Gastrocnemius medialis (tissue), 4 donors: Measurements from ENCODE around the gene HSD3B1. TPM values are rescaled to one million over a fixed set of nuclear protein-coding genes. Genes with fewer than 3 reads are reported as not detected.

Source experiments
- ATAC-seq, 2 donors: fragments of 150-250 bp; one replicate each; pipeline ENCODE4 v1.9.1; 2016
- DNase-seq, 2 donors: peaks; one replicate each; pipeline ENCODE4 v3.0.0-alpha.2; 2019
- H3K27ac ChIP-seq, 4 donors: fragments of 200-600 bp; sonication (generic); 1 replicate in 1 of 4; 2 replicates in 3 of 4; pipeline ENCODE4 v1.5.1; 2016 to 2018; ENCODE audit warnings: mild to moderate bottlenecking in 2 of 4, moderate library complexity in 1 of 4
- H3K27me3 ChIP-seq, 3 donors: fragments of 200-600 bp; sonication (generic) in 2 of 3; 1 replicate in 1 of 3; 2 replicates in 2 of 3; pipeline versions ENCODE4 v1.5.1 to v1.6.0; 2016 to 2019; ENCODE audit warnings: mild to moderate bottlenecking in 1 of 3, moderate library complexity in 1 of 3
- H3K36me3 ChIP-seq, 2 donors: fragments of 200-600 bp; sonication (generic) in 1 of 2; one replicate each; pipeline ENCODE4 v1.5.1; 2017 to 2018
- H3K4me1 ChIP-seq, 2 donors: fragments of 200-600 bp; sonication (generic) in 1 of 2; one replicate each; pipeline ENCODE4 v1.5.1; 2016 to 2017; ENCODE audit warnings: mild to moderate bottlenecking in 2 of 2
- H3K4me3 ChIP-seq, 4 donors: fragments of 200-600 bp; sonication (generic) in 3 of 4; 1 replicate in 1 of 4; 2 replicates in 3 of 4; pipeline ENCODE4 v1.5.1; 2016 to 2019; ENCODE audit warnings: mild to moderate bottlenecking in 2 of 4
- H3K9me3 ChIP-seq, 3 donors: fragments of 200-600 bp; sonication (generic) in 2 of 3; 1 replicate in 1 of 3; 2 replicates in 2 of 3; pipeline ENCODE4 v1.5.1; 2016 to 2019
- CTCF ChIP-seq, 5 experiments: fragments of 450-650 bp in 3 of 5; fragments of 200-600 bp in 2 of 5; sonication (generic) in 2 of 5; IDR thresholded peaks in 4 of 5; conservative IDR thresholded peaks in 1 of 5; 1 replicate in 4 of 5; 2 replicates in 1 of 5; pipeline ENCODE4 v1.5.1; 2016 to 2019; ENCODE audit warnings: antibody characterized with exemption in 5 of 5, mild to moderate bottlenecking in 3 of 5, moderate library complexity in 3 of 5
- POLR2A ChIP-seq, 2 donors: fragments of 450-650 bp; IDR thresholded peaks; one replicate each; pipeline ENCODE4 v1.6.1; 2017; ENCODE audit warnings: antibody characterized with exemption in 2 of 2, mild to moderate bottlenecking in 2 of 2, moderate library complexity in 2 of 2
- in situ Hi-C, 4 donors: fragments of 200-750 bp; cut with MboI; loops; one replicate each; pipeline versions ENCODE4 v1.15.0 to v1.8.0; 2017; ENCODE audit warnings: low sequenced_read_pairs in 4 of 4
- intact Hi-C: fragments of 100-400 bp; cut with DNase I; formaldehyde crosslinking; loops from one replicate; pipeline ENCODE4 v1.15.1; 2023; ENCODE audit warnings: low total_unique reads
- total RNA-seq, 4 donors: library from RNA; depleted of rRNA; stranded (reverse); fragments of >200 nt; gene quantifications; one replicate each; pipeline versions ENCODE4 v1.1.0 to v1.2.3, GENCODE V29; 2016

The HSD3B1 gene
- total RNA-seq, 4 donors from 2014 or later: not detected

GRCh38 chr1:119546641-119547040 lies 39.6 kb downstream of the HSD3B1 start:
- Histone ChIP-seq H3K36me3 (no peaks in the 10 kb centered on the region), H3K4me1 (no peaks in the 10 kb centered on the region), H3K27me3 (no peaks in the 10 kb centered on the region), H3K27ac (no peak overlapping the region), H3K4me3 (no peak overlapping the region), H3K9me3 (no peaks in the 10 kb centered on the region)
- no peak for TF ChIP-seq POLR2A (IDR thresholded peaks at IDR 0.05)
- no peak for TF ChIP-seq CTCF (IDR thresholded peaks at IDR 0.05 in 4 of 5, conservative IDR thresholded peaks at IDR 0.05 in 1 of 5)
- intact Hi-C loops (no loop called here), in situ Hi-C loops (no loop called here)
- no peak for ATAC-seq
- DNase-seq: no peak

GRCh38 chr1:119547306-119547705 lies 40.3 kb downstream of the HSD3B1 start:
- intact Hi-C loops (no loop called here), in situ Hi-C loops (no loop called here)
- no peaks in the 10 kb centered on the region for H3K4me1 ChIP-seq
- DNase-seq (no peak), ATAC-seq (no peak)
- H3K27ac ChIP-seq: no peak overlapping the region
- H3K36me3 ChIP-seq: no peaks in the 10 kb centered on the region
- H3K27me3 ChIP-seq: no peaks in the 10 kb centered on the region
- H3K4me3 ChIP-seq: no peak overlapping the region
- no peaks in the 10 kb centered on the region for H3K9me3 ChIP-seq
- TF ChIP-seq CTCF (IDR thresholded peaks at IDR 0.05 in 4 of 5, conservative IDR thresholded peaks at IDR 0.05 in 1 of 5) (no peak), POLR2A (IDR thresholded peaks at IDR 0.05) (no peak)

- Histone ChIP-seq H3K4me1 (no peaks in the 10 kb centered on the region), H3K27me3 (no peaks in the 10 kb centered on the region), H3K27ac (no peak overlapping the region), H3K9me3 (no peaks in the 10 kb centered on the region), H3K36me3 (no peaks in the 10 kb centered on the region), H3K4me3 (no peak overlapping the region)
- in situ Hi-C loops (no loop called here), intact Hi-C loops (no loop called here)
- TF ChIP-seq CTCF (IDR thresholded peaks at IDR 0.05 in 4 of 5, conservative IDR thresholded peaks at IDR 0.05 in 1 of 5): no peak
- no peak for TF ChIP-seq POLR2A (IDR thresholded peaks at IDR 0.05)
- ATAC-seq (no peak), DNase-seq (no peak)
Measured at GRCh38 chr1:119547805-119548204, 40.8 kb downstream of the HSD3B1 start.

GRCh38 chr1:119549719-119550132 lies 42.7 kb downstream of the HSD3B1 start:
- Histone ChIP-seq H3K9me3 (no peaks in the 10 kb centered on the region), H3K27me3 (no peaks in the 10 kb centered on the region), H3K4me3 (no peak overlapping the region), H3K4me1 (no peaks in the 10 kb centered on the region), H3K36me3 (no peaks in the 10 kb centered on the region), H3K27ac (no peak overlapping the region)
- in situ Hi-C loops: no loop called here
- intact Hi-C loops: no loop called here
- DNase-seq (no peak), ATAC-seq (peak in 1 of 2 donors; percentile 25)
- no peak for TF ChIP-seq POLR2A (IDR thresholded peaks at IDR 0.05)
- TF ChIP-seq CTCF (IDR thresholded peaks at IDR 0.05 in 4 of 5, conservative IDR thresholded peaks at IDR 0.05 in 1 of 5): no peak

- no peak for DNase-seq
- Histone ChIP-seq H3K27ac (no peak overlapping the region), H3K9me3 (no peaks in the 10 kb centered on the region), H3K36me3 (no peaks in the 10 kb centered on the region), H3K4me1 (no peaks in the 10 kb centered on the region), H3K4me3 (no peak overlapping the region), H3K27me3 (no peaks in the 10 kb centered on the region)
- in situ Hi-C loops: no loop called here
- no peak for ATAC-seq
- intact Hi-C loops: no loop called here
- TF ChIP-seq POLR2A (IDR thresholded peaks at IDR 0.05): no peak
- TF ChIP-seq CTCF (IDR thresholded peaks at IDR 0.05 in 4 of 5, conservative IDR thresholded peaks at IDR 0.05 in 1 of 5): no peak
Measured at GRCh38 chr1:119550381-119550780, 43.4 kb downstream of the HSD3B1 start.
